ENCODE results near the gene UBR2.
"Not testable (repeated sequence)": the region's sequence is repeated elsewhere in the genome, so short reads cannot be mapped to it uniquely, and the experiment has no call there.

Gene UBR2

DNA sequence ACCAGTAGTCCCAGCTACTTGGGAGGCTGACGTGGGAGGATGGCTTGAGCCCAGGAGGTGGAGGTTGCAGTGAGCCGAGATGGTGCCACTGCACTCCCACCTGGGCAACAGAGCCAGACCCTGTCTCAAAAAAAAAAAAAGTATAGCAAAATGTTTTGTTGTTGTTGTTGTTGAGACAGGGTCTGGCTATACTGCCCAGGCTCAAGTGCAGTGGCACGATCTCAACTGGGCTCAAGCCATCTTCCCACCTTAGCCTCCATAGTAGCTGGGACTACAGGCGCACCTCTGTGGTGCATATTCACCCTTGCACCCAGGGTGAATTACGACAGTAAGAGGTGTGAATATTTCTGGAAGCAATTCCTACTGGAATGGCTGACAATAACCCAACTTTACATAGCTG is 11.4 kb upstream of the UBR2 start:
- Histone ChIP-seq H3K36me3 (ENCODE audit: control insufficient read depth, insufficient read depth, low read length) (no peaks in the 10 kb centered on the region), H3K27ac (ENCODE audit: insufficient read depth, low read depth, low read length, poor library complexity, severe bottlenecking) (no peak overlapping the region), H3K4me1 (ENCODE audit: control insufficient read depth, insufficient read depth, low read length) (no peaks in the 10 kb centered on the region), H3K4me3 (ENCODE audit: insufficient read depth, low read depth, low read length) (no peak overlapping the region), H3K9me3 (ENCODE audit: control insufficient read depth, low read length) (no peaks in the 10 kb centered on the region), H3K27me3 (ENCODE audit: control insufficient read depth, insufficient read depth, low read length, poor library complexity, severe bottlenecking) (no peaks in the 10 kb centered on the region)
- WGBS, 2 experiments: 82 to 87% methylated on average over 5 of the region's 5 CpGs

DNA sequence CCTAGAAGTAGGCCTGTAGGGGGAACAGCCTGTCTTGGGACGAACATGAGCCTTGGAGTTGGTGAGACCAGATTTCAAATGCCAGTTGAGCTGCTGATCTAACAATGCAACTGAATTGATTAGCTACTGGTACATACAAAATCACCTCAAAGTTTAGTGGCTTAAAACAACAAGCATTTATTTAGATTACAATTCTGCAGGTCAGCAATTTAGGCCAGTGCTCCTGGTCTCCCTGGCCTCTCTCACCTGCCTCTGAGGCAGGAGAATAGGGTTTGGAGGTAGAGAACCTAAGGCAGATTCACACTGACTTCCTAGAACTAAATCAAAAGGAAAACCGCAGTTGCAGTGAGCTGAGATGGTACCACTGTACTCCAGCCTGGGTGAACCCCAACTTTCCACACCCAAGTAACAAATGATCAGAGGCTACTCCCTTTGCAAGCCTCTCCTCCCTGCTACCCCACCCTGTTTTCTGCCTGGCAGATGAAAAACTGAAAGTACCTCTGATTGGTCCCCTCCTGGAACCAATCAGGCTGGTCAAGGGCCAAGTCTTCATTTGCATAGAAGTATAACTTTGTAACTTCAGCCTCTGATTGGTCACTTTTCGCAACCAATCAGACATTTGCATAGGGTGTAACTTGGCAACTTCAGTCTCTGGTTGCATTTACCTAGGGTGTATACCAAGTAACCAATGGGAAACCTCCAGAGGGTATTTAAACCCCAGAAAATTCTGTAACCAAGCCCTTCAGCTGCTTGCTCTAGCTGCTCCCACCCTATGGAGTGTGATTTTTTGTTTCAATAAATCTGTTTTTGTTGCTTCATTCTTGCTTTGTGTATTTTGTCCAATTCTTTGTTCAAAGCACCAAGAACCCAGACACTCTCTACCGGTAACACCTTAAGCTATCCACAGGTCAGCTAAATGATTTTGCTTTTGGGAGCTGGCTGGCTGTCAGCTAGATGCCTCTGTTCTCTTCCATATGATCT is 8.1 kb upstream of the UBR2 start:
- no peak overlapping the region for H3K27ac ChIP-seq (ENCODE audit: insufficient read depth, low read depth, low read length, poor library complexity, severe bottlenecking)
- H3K9me3 ChIP-seq (ENCODE audit: control insufficient read depth, low read length): no peaks in the 10 kb centered on the region
- H3K36me3 ChIP-seq (ENCODE audit: control insufficient read depth, insufficient read depth, low read length): no peaks in the 10 kb centered on the region
- H3K4me1 ChIP-seq (ENCODE audit: control insufficient read depth, insufficient read depth, low read length): no peaks in the 10 kb centered on the region
- WGBS, 2 experiments: 90 to 93% methylated on average over 4 of the region's 4 CpGs
- no peak overlapping the region for H3K4me3 ChIP-seq (ENCODE audit: insufficient read depth, low read depth, low read length)
- no peaks in the 10 kb centered on the region for H3K27me3 ChIP-seq (ENCODE audit: control insufficient read depth, insufficient read depth, low read length, poor library complexity, severe bottlenecking)

DNA sequence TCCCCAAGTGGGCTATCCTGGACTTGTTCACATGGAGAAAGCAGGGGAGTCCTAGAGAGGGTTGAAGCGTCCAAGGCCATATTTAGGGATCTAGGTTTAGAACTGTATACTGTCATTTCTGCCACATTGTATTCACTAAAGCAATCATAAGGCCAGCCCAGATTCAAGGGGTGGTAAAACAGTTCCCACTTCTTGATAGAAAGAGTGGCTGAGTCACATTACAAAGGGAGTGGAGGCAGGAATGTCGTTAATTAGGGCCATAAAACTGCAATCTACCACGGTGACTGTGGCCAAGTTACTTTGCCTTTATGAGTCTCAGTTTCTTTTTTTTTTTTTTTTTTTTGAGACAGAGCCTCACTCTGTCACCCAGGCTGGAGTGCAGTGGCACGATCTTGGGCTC is 7.4 kb upstream of the UBR2 start:
- H3K4me1 ChIP-seq (ENCODE audit: control insufficient read depth, insufficient read depth, low read length): no peaks in the 10 kb centered on the region
- H3K36me3 ChIP-seq (ENCODE audit: control insufficient read depth, insufficient read depth, low read length): no peaks in the 10 kb centered on the region
- no peak overlapping the region for H3K4me3 ChIP-seq (ENCODE audit: insufficient read depth, low read depth, low read length)
- H3K9me3 ChIP-seq (ENCODE audit: control insufficient read depth, low read length): no peaks in the 10 kb centered on the region
- no peak overlapping the region for H3K27ac ChIP-seq (ENCODE audit: insufficient read depth, low read depth, low read length, poor library complexity, severe bottlenecking)
- H3K27me3 ChIP-seq (ENCODE audit: control insufficient read depth, insufficient read depth, low read length, poor library complexity, severe bottlenecking): no peaks in the 10 kb centered on the region
- 79 to 88% methylated on average over 4 of the region's 4 CpGs for WGBS, 2 experiments

DNA sequence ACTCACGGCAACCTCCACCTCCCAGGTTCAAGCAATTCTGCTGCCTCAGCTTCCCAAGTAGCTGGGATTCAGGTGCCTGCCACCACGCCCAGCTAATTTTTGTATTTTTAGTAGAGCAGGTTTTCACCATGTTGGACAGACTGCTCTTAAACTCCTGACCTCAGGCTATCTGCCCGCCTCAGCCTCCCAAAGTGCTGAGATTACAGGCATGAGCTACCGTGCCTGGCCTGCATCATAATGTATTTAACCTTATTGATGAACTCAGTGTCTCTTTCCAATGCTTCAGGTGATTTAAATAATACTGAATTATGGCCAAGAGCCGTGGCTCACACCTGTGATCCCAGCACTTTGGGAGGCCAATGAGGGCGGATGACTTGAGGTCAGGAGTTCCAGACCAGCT is 4.6 kb upstream of the UBR2 start:
- H3K27ac ChIP-seq (ENCODE audit: insufficient read depth, low read depth, low read length, poor library complexity, severe bottlenecking); H3K4me1 ChIP-seq (ENCODE audit: control insufficient read depth, insufficient read depth, low read length); H3K36me3 ChIP-seq (ENCODE audit: control insufficient read depth, insufficient read depth, low read length); H3K27me3 ChIP-seq (ENCODE audit: control insufficient read depth, insufficient read depth, low read length, poor library complexity, severe bottlenecking); H3K9me3 ChIP-seq (ENCODE audit: control insufficient read depth, low read length); H3K4me3 ChIP-seq (ENCODE audit: insufficient read depth, low read depth, low read length): not testable (repeated sequence)
- WGBS, 2 experiments: 89 to 92% methylated on average over 6 of the region's 6 CpGs

DNA sequence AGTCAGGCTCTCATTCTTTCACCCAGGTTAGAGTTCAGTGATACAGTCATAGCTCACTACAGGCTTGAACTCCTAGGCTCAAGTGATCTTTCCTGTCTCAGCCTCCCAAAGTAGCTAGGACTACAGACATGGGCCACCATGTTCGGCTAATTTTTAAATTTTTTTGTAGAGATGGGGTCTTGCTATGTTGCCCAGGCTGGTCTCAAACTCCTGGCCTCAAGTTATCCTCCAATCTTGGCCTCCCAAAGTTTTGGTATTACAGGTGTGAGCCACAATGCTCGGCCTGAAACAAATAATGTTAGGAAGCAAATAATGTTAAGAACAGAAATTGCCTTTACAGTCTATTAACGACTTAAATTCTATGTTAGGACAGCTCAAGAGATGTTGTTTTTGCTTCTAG is 1.8 kb upstream of the UBR2 start:
- Histone ChIP-seq H3K4me1 (ENCODE audit: control insufficient read depth, insufficient read depth, low read length) (no peaks in the 10 kb centered on the region), H3K9me3 (ENCODE audit: control insufficient read depth, low read length) (no peaks in the 10 kb centered on the region), H3K27me3 (ENCODE audit: control insufficient read depth, insufficient read depth, low read length, poor library complexity, severe bottlenecking) (no peaks in the 10 kb centered on the region), H3K36me3 (ENCODE audit: control insufficient read depth, insufficient read depth, low read length) (no peaks in the 10 kb centered on the region), H3K27ac (ENCODE audit: insufficient read depth, low read depth, low read length, poor library complexity, severe bottlenecking) (no peak overlapping the region), H3K4me3 (ENCODE audit: insufficient read depth, low read depth, low read length) (no peak overlapping the region)
- WGBS, 2 experiments: 76 to 77% methylated on average over 3 of the region's 3 CpGs

DNA sequence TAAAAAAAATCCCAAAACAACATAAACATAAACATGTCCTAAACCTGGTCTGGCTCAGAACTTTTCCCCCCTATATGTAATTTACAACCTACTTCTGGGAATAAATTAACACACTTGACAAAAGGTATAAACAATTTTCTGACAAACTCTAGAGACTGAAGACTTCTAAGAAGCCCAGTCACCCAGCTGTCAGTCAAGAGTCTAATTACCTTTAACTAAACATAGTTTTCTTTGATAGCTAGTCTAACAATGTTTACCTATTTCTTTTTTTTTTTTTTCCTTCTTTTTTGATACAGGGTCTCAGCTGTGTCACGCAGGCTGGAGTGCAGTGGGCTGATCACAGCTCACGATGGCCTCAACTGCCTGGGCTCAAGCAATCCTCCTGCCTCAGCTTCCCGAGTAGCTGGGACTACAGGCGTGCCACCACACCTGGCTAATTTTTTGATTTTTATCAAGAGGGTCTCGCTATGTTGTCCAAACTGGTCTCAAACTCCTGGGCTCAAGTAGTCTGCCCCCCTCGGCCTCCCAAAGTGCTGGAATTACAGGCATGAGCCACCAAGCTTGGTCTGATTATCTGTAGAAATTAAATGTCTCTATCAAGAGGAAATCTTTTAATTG is 932 bp upstream of the UBR2 start:
- H3K36me3 ChIP-seq (ENCODE audit: control insufficient read depth, insufficient read depth, low read length): no peaks in the 10 kb centered on the region
- H3K4me1 ChIP-seq (ENCODE audit: control insufficient read depth, insufficient read depth, low read length): no peaks in the 10 kb centered on the region
- H3K27ac ChIP-seq (ENCODE audit: insufficient read depth, low read depth, low read length, poor library complexity, severe bottlenecking): no peak overlapping the region
- no peaks in the 10 kb centered on the region for H3K9me3 ChIP-seq (ENCODE audit: control insufficient read depth, low read length)
- H3K27me3 ChIP-seq (ENCODE audit: control insufficient read depth, insufficient read depth, low read length, poor library complexity, severe bottlenecking): no peaks in the 10 kb centered on the region
- WGBS, 2 experiments: 81 to 91% methylated on average over 6 of the region's 6 CpGs
- H3K4me3 ChIP-seq (ENCODE audit: insufficient read depth, low read depth, low read length): no peak overlapping the region

DNA sequence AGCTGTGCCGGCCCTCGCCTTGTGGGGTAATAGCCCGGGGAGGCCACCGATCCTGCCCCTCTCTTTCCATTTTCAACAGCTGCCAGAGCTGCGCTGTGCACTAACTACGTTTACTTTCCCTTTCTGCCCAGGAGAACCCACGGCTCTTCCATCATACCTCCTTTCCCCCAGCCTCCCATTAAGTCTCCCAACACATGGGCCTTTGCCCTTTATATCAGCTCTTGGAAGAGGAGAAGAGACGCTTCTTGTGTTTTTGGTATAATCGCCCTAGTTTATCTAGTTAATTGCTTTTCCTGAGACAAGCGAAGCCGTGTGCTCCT is 637 bp downstream of the UBR2 start:
- Histone ChIP-seq H3K27ac (ENCODE audit: insufficient read depth, low read depth, low read length, poor library complexity, severe bottlenecking) (peak overlapping the region; percentile 85), H3K27me3 (ENCODE audit: control insufficient read depth, insufficient read depth, low read length, poor library complexity, severe bottlenecking) (no peaks in the 10 kb centered on the region), H3K4me3 (ENCODE audit: insufficient read depth, low read depth, low read length) (peak overlapping the region; percentile 84), H3K36me3 (ENCODE audit: control insufficient read depth, insufficient read depth, low read length) (no peaks in the 10 kb centered on the region), H3K4me1 (ENCODE audit: control insufficient read depth, insufficient read depth, low read length) (no peaks in the 10 kb centered on the region), H3K9me3 (ENCODE audit: control insufficient read depth, low read length) (no peaks in the 10 kb centered on the region)
- WGBS, 2 experiments: 1 to 2% methylated on average over 11 of the region's 11 CpGs

DNA sequence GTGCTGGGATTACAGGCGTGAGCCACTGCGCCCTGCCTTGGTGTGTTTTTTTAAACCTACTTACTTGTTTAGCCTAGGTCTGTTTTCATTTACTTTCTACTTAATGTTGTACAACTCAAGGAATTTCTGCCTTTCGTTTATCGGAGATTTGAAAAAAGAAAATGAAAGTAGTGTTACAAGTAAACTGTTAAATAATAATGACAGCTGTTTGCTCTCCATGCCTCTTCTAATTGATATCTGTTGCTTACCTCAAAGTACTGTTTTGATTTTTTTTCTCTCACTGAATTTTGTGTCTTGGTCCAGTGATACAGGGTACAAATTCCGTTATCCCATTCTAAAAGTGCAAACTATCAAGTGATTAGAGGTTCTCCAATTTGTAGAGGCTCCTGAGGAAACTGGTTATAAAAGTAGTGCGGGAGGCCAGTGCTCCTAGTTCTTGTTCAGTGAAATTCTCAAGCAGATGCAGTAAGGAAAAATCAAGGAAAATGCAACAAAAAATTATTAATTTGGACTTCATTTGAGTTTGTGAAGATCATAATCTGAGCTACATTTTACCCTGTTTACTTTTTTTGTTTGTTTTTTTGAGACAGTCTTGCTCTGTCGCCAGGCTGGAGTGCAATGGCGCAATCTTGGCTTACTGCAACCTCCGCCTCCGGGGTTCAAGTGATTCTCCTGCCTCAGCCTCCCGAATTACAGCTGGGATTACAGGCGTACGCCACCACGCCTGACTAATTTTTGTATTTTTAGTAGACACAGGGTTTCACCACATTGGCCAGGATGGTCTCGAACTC is 2.2 kb downstream of the UBR2 start:
- H3K36me3 ChIP-seq (ENCODE audit: control insufficient read depth, insufficient read depth, low read length): no peaks in the 10 kb centered on the region
- WGBS, 2 experiments: 91 to 92% methylated on average over 13 to 15 of the region's 15 CpGs
- H3K9me3 ChIP-seq (ENCODE audit: control insufficient read depth, low read length): no peaks in the 10 kb centered on the region
- no peak overlapping the region for H3K27ac ChIP-seq (ENCODE audit: insufficient read depth, low read depth, low read length, poor library complexity, severe bottlenecking)
- H3K4me1 ChIP-seq (ENCODE audit: control insufficient read depth, insufficient read depth, low read length): no peaks in the 10 kb centered on the region
- H3K4me3 ChIP-seq (ENCODE audit: insufficient read depth, low read depth, low read length): no peak overlapping the region
- H3K27me3 ChIP-seq (ENCODE audit: control insufficient read depth, insufficient read depth, low read length, poor library complexity, severe bottlenecking): no peaks in the 10 kb centered on the region

DNA sequence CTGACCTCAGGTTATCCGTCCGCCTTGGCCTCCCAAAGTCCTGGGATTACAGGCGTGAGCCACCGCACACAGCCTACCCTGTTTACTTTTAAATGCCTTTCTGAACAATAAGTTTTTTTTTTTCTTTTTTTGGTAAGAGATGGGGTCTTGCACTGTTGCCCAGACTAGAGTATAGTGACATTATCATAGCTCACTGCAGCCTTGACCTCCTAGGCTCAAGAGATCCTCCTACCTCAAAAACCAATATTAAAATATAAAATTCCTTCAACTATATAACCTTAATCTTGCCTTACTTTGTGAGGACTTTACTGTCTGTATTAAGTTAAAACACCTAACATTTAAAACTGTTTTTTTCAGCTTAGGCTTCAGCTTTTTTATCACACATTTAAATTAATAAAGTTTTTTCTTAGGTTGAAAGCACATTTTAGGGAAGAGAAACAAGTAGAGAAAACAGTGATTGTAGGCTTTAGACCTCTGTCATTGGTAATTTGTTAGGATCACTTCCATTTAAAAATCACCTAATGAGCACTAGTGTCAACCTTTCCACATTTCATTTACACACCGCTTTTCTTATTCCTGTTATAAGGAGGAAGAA is 2.9 kb downstream of the UBR2 start:
- no peaks in the 10 kb centered on the region for H3K4me1 ChIP-seq (ENCODE audit: control insufficient read depth, insufficient read depth, low read length)
- no peak overlapping the region for H3K27ac ChIP-seq (ENCODE audit: insufficient read depth, low read depth, low read length, poor library complexity, severe bottlenecking)
- H3K27me3 ChIP-seq (ENCODE audit: control insufficient read depth, insufficient read depth, low read length, poor library complexity, severe bottlenecking): no peaks in the 10 kb centered on the region
- no peak overlapping the region for H3K4me3 ChIP-seq (ENCODE audit: insufficient read depth, low read depth, low read length)
- WGBS, 2 experiments: 79 to 86% methylated on average over 4 to 5 of the region's 5 CpGs
- no peaks in the 10 kb centered on the region for H3K36me3 ChIP-seq (ENCODE audit: control insufficient read depth, insufficient read depth, low read length)
- H3K9me3 ChIP-seq (ENCODE audit: control insufficient read depth, low read length): no peaks in the 10 kb centered on the region

DNA sequence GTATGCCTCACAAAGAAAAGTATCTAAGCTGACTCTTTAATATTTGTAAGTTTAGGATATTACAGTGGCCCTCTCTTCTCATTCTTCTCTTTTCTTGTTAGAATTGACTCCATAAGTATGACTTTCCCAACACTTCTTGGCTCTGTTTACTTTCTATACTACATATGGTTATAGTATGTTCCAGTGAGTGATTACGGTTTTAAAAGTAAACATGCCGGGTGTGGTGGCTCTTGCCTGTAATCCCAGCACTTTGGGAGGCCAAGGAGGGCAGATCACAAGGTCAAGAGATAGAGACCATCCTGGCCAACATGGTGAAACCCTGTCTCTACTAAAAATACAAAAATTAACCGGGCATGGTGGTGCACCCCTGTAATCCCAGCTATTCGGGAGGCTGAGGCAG is 3.4 kb downstream of the UBR2 start:
- H3K4me1 ChIP-seq (ENCODE audit: control insufficient read depth, insufficient read depth, low read length); H3K4me3 ChIP-seq (ENCODE audit: insufficient read depth, low read depth, low read length); H3K9me3 ChIP-seq (ENCODE audit: control insufficient read depth, low read length); H3K36me3 ChIP-seq (ENCODE audit: control insufficient read depth, insufficient read depth, low read length); H3K27ac ChIP-seq (ENCODE audit: insufficient read depth, low read depth, low read length, poor library complexity, severe bottlenecking); H3K27me3 ChIP-seq (ENCODE audit: control insufficient read depth, insufficient read depth, low read length, poor library complexity, severe bottlenecking): not testable (repeated sequence)
- 96% methylated on average over 4 of the region's 4 CpGs for WGBS, 2 experiments

Data from ectodermal cell (in vitro differentiated cells).